Activated T-cell treated with anti-CD3 and anti-CD28 coated beads, Interleukin-2, amount 50 U/mL, for 24 hours (primary cell): ENCODE data around the gene CHSY3.

Source experiments
- DNase-seq: peaks from one replicate; pipeline ENCODE4 v3.0.0-alpha.2; 2020
- H3K27ac Mint-ChIP-seq: 2 replicates; pipeline ENCODE4 v1.8.0; 2020; ENCODE audit warnings: mild to moderate bottlenecking, mixed read lengths
- H3K27me3 Mint-ChIP-seq: 2 replicates; pipeline ENCODE4 v1.8.0; 2020; ENCODE audit warnings: mixed read lengths
- H3K36me3 Mint-ChIP-seq: 2 replicates; pipeline ENCODE4 v1.8.0; 2020; ENCODE audit warnings: low read depth, mixed read lengths
- H3K4me1 Mint-ChIP-seq: 2 replicates; pipeline ENCODE4 v1.8.0; 2020; ENCODE audit warnings: low read depth, mixed read lengths
- H3K4me3 Mint-ChIP-seq: 2 replicates; pipeline ENCODE4 v1.8.0; 2020; ENCODE audit warnings: mild to moderate bottlenecking, moderate library complexity, mixed read lengths
- H3K9me3 Mint-ChIP-seq: 2 replicates; pipeline ENCODE4 v1.8.0; 2020; ENCODE audit warnings: mixed read lengths

CHSY3 gene

GRCh38 chr5:130111746-130112145 is 207.5 kb downstream of the CHSY3 start:
- Mint-ChIP-seq H3K4me3 (no peak overlapping the region), H3K4me1 (no peaks in the 10 kb centered on the region), H3K27me3 (peaks cover 6% of the 10 kb centered on the region), H3K9me3 (no peaks in the 10 kb centered on the region), H3K36me3 (no peaks in the 10 kb centered on the region), H3K27ac (no peak overlapping the region)
- no peak for DNase-seq

- H3K4me1 Mint-ChIP-seq = no peaks in the 10 kb centered on the region
- H3K27me3 Mint-ChIP-seq = peaks cover 8% of the 10 kb centered on the region
- H3K36me3 Mint-ChIP-seq = no peaks in the 10 kb centered on the region
- no peaks in the 10 kb centered on the region for H3K9me3 Mint-ChIP-seq
- H3K4me3 Mint-ChIP-seq = no peak overlapping the region
- DNase-seq = no peak
- no peak overlapping the region for H3K27ac Mint-ChIP-seq
These were observed 208.0 kb downstream of the CHSY3 start for GRCh38 chr5:130112246-130112645.

GRCh38 chr5:130115686-130116085 is 211.4 kb downstream of the CHSY3 start:
- no peak overlapping the region for H3K27ac Mint-ChIP-seq
- DNase-seq = no peak
- no peaks in the 10 kb centered on the region for H3K36me3 Mint-ChIP-seq
- no peaks in the 10 kb centered on the region for H3K4me1 Mint-ChIP-seq
- no peaks in the 10 kb centered on the region for H3K9me3 Mint-ChIP-seq
- no peak overlapping the region for H3K4me3 Mint-ChIP-seq
- H3K27me3 Mint-ChIP-seq = peaks cover 12% of the 10 kb centered on the region

GRCh38 chr5:130116462-130116861 is 212.2 kb downstream of the CHSY3 start:
- Mint-ChIP-seq H3K36me3 (no peaks in the 10 kb centered on the region), H3K9me3 (no peaks in the 10 kb centered on the region), H3K4me3 (no peak overlapping the region), H3K4me1 (no peaks in the 10 kb centered on the region), H3K27ac (no peak overlapping the region), H3K27me3 (peaks cover 8% of the 10 kb centered on the region)
- DNase-seq = no peak

GRCh38 chr5:130116972-130117371 is 212.7 kb downstream of the CHSY3 start:
- Mint-ChIP-seq H3K9me3 (no peaks in the 10 kb centered on the region), H3K27me3 (peaks cover 8% of the 10 kb centered on the region), H3K4me3 (no peak overlapping the region), H3K4me1 (no peaks in the 10 kb centered on the region), H3K36me3 (no peaks in the 10 kb centered on the region), H3K27ac (no peak overlapping the region)
- no peak for DNase-seq

- no peak for DNase-seq
- no peak overlapping the region for H3K27ac Mint-ChIP-seq
- no peaks in the 10 kb centered on the region for H3K4me1 Mint-ChIP-seq
These were observed 222.5 kb downstream of the CHSY3 start for GRCh38 chr5:130126746-130127145.

GRCh38 chr5:130135506-130135905 is 231.2 kb downstream of the CHSY3 start:
- Mint-ChIP-seq H3K4me3 (no peak overlapping the region), H3K9me3 (no peaks in the 10 kb centered on the region), H3K36me3 (no peaks in the 10 kb centered on the region), H3K27me3 (no peaks in the 10 kb centered on the region), H3K27ac (no peak overlapping the region), H3K4me1 (no peaks in the 10 kb centered on the region)
- DNase-seq = no peak

More at GRCh38 chr5:130126746-130127145, 222.5 kb downstream of the CHSY3 start:
- no peaks in the 10 kb centered on the region for H3K36me3 Mint-ChIP-seq
- no peak overlapping the region for H3K4me3 Mint-ChIP-seq
- no peaks in the 10 kb centered on the region for H3K9me3 Mint-ChIP-seq
- H3K27me3 Mint-ChIP-seq = no peaks in the 10 kb centered on the region

- Mint-ChIP-seq H3K27me3 (no peaks in the 10 kb centered on the region), H3K36me3 (no peaks in the 10 kb centered on the region), H3K27ac (no peak overlapping the region), H3K4me3 (no peak overlapping the region), H3K9me3 (no peaks in the 10 kb centered on the region), H3K4me1 (no peaks in the 10 kb centered on the region)
- DNase-seq = no peak
These were observed 232.0 kb downstream of the CHSY3 start for GRCh38 chr5:130136300-130136699.

GRCh38 chr5:130137681-130138080 is 233.4 kb downstream of the CHSY3 start:
- Mint-ChIP-seq H3K27me3 (no peaks in the 10 kb centered on the region), H3K27ac (no peak overlapping the region), H3K4me1 (no peaks in the 10 kb centered on the region), H3K4me3 (no peak overlapping the region), H3K9me3 (no peaks in the 10 kb centered on the region), H3K36me3 (no peaks in the 10 kb centered on the region)
- DNase-seq = no peak

- no peak overlapping the region for H3K27ac Mint-ChIP-seq
- no peaks in the 10 kb centered on the region for H3K9me3 Mint-ChIP-seq
- H3K4me1 Mint-ChIP-seq = no peaks in the 10 kb centered on the region
- H3K4me3 Mint-ChIP-seq = no peak overlapping the region
- no peak for DNase-seq
- no peaks in the 10 kb centered on the region for H3K27me3 Mint-ChIP-seq
- no peaks in the 10 kb centered on the region for H3K36me3 Mint-ChIP-seq
These were observed 234.3 kb downstream of the CHSY3 start for GRCh38 chr5:130138406-130139045.

GRCh38 chr5:130141659-130142320 is 237.5 kb downstream of the CHSY3 start:
- Mint-ChIP-seq H3K27me3 (no peaks in the 10 kb centered on the region), H3K4me1 (no peaks in the 10 kb centered on the region), H3K4me3 (no peak overlapping the region), H3K9me3 (no peaks in the 10 kb centered on the region), H3K36me3 (no peaks in the 10 kb centered on the region), H3K27ac (no peak overlapping the region)
- no peak for DNase-seq

- H3K27me3 Mint-ChIP-seq = no peaks in the 10 kb centered on the region
- no peaks in the 10 kb centered on the region for H3K9me3 Mint-ChIP-seq
- no peak overlapping the region for H3K27ac Mint-ChIP-seq
- no peak for DNase-seq
- H3K4me3 Mint-ChIP-seq = no peak overlapping the region
- no peaks in the 10 kb centered on the region for H3K36me3 Mint-ChIP-seq
- no peaks in the 10 kb centered on the region for H3K4me1 Mint-ChIP-seq
These were observed 247.0 kb downstream of the CHSY3 start for GRCh38 chr5:130151239-130151638.

- Mint-ChIP-seq H3K27me3 (no peaks in the 10 kb centered on the region), H3K4me1 (no peaks in the 10 kb centered on the region), H3K36me3 (no peaks in the 10 kb centered on the region), H3K4me3 (no peak overlapping the region), H3K27ac (no peak overlapping the region), H3K9me3 (no peaks in the 10 kb centered on the region)
- no peak for DNase-seq
These were observed 251.2 kb downstream of the CHSY3 start for GRCh38 chr5:130155345-130156011.

- H3K27me3 Mint-ChIP-seq = no peaks in the 10 kb centered on the region
- H3K4me3 Mint-ChIP-seq = no peak overlapping the region
- no peaks in the 10 kb centered on the region for H3K4me1 Mint-ChIP-seq
- DNase-seq = no peak
- H3K9me3 Mint-ChIP-seq = no peaks in the 10 kb centered on the region
- H3K36me3 Mint-ChIP-seq = no peaks in the 10 kb centered on the region
- H3K27ac Mint-ChIP-seq = no peak overlapping the region
These were observed 253.8 kb downstream of the CHSY3 start for GRCh38 chr5:130158036-130158435.

- peaks cover 6% of the 10 kb centered on the region for H3K27me3 Mint-ChIP-seq
- no peak overlapping the region for H3K4me3 Mint-ChIP-seq
- H3K27ac Mint-ChIP-seq = no peak overlapping the region
- H3K36me3 Mint-ChIP-seq = no peaks in the 10 kb centered on the region
- no peak for DNase-seq
- no peaks in the 10 kb centered on the region for H3K4me1 Mint-ChIP-seq
- H3K9me3 Mint-ChIP-seq = no peaks in the 10 kb centered on the region
These were observed 255.7 kb downstream of the CHSY3 start for GRCh38 chr5:130159968-130160367.
